GM21576 (cell line): Measurements from ENCODE around the gene LYRM4.
A peak's percentile ranks its signal among the peaks of the same experiment; 100 is the strongest.

Experiments used
- ATAC-seq: cut with Tn5 transposase; IDR thresholded peaks from one replicate; pipeline ENCODE4 v1.9.1; 2021; ENCODE audit warnings: mild to moderate bottlenecking, moderate library complexity; ENCODE audit not compliant: unreplicated experiment

LYRM4 gene

DNA sequence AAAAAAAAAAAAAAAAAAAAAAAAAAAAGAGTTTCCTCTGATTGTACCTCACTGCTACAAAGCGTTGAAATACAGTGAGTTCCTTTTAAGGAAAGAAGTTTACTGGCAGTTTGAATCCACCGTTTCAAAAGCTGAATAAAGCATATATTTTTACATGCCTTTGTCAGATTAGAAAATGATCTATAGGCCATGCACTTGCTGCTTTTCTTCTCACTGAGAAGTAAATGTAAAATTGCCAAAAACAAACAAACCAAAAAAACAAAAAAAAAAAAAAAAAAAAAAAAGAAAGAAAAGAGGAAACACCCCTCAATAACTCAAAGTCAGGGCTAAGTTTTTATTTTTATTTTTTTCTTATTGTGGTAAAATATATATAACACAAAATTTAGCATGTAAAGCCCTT, 81.9 kb downstream of the LYRM4 start:
- no peak for ATAC-seq

DNA sequence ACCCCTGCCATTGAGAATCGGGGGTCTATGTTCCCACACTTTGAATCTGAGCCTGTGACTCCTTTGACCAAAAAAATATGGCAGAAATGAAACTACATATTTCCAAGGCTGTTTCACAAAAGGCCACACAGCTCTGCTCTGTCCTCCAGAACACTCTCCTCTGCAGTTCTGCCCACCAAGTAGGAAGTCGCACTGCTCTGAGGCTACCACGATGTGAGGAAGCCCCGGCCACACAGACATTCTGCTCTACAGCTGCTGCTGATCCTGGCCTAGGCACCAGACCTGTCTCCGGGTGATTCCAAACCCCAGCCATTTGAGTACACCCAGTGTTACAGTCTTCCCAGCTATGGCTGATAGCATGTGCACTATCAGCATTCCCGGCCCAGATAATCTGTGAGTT, 85.1 kb downstream of the LYRM4 start:
- ATAC-seq, result no peak

- no peak for ATAC-seq
These were observed 85.8 kb downstream of the LYRM4 start for GRCh38 chr6:5174756-5175549.

DNA sequence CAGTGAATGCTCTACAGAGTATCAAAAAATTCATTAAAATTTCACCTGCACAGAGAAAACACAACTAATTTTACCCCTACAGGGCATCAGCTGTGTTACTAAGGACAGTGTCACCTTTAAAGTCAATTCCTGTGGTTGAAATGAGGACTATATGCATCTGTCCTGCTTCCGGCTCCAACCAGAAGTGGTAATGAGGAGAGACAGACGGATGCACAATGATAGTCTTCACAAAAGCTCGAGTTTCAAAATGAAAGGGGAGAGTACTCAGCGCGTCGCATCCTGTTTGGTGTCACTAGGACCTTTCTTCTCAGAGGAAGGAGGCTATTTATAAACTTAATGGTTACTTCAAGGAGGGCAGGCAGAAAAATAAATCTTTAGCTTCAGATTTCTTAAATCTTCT, 86.5 kb downstream of the LYRM4 start:
- peak; percentile 94 for ATAC-seq

DNA sequence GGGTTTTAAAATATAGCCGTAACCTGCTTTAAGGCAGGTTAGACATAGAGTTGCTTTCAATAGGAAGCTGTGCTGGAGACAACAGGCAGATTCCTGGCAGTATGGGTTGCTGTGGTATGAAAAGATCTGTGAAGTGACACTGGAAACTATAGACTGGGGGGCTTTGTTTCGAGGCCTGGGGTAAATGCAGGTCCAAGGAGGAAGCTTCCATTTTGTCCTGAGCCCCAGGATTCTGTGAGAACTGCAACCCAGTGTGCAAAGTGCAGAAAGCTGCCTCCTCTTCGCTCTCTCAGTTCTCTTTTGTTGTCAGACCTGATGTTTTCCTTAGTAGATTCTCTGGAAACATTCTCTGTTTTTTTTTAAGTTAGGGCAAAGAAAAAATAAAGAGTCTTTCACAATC, 86.9 kb downstream of the LYRM4 start:
- peak; percentile 19 for ATAC-seq

DNA sequence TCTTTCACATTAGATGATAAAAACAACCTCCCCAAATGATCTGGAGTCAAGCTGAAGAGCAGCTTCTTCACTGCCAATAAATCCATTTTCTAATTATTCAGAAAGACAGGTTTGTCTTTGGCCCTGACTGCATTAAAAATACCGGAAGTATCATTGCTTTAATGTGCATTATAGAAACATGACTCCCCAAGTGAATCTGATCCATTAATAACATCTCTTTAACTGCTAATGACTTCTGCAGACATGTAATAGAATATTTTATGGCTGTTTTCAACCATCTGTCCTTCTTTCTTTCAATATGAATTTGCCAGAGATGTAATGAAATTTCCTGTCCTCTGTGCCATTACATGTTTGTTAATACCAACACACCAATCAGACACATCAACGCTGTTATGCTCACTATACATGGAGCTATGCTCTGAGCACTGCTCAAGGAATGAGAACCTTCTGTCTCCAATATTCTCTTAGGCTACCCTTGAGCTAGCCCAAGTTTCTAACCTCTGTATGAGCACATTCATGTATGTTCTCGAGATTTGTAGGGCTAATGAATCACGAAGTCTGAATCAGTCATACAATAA, 87.8 kb downstream of the LYRM4 start:
- no peak for ATAC-seq

GRCh38 chr6:5172041-5172653, 88.6 kb downstream of the LYRM4 start:
- ATAC-seq, result no peak

DNA sequence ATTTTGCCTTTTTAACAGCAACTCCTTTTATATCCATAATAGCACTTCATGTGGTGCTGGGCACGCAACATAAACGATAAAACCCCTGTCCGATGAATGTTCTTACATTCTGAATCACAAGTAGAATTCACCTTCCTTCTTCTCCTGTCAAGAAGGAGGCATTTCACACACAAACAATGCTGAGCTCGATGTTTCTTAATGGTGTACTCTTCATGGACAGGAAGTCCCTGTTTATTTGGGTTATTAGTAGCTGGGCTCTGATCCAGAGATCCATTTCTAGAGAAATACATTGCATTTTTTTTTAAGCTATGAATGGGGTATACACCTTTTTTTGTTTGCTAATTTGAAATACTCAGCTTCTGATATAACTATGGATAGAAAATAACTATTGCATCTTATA, 93.2 kb downstream of the LYRM4 start:
- no peak for ATAC-seq

- no peak for ATAC-seq
These were observed 96.7 kb downstream of the LYRM4 start for GRCh38 chr6:5164092-5164491.

- no peak for ATAC-seq
These were observed 97.5 kb downstream of the LYRM4 start for GRCh38 chr6:5163247-5163646.

DNA sequence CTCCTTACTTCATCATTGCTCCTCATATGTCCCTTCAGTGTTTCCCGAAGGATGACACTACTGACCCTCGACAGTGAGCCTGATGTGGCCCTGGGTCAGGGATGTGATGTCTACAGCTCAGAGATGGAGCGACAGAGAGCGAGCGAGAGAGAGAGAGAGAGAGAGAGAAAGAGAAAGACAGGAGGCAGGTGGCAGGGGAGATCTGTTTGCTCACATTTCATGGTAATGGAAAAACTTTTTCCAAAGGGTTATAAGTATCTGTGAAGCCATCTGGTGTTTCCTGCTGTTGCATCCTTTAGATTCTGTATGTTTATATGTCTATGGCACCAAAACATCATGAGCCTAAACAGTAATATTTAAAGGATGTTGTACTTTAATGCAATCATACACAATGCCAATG, 98.4 kb downstream of the LYRM4 start:
- no peak for ATAC-seq

DNA sequence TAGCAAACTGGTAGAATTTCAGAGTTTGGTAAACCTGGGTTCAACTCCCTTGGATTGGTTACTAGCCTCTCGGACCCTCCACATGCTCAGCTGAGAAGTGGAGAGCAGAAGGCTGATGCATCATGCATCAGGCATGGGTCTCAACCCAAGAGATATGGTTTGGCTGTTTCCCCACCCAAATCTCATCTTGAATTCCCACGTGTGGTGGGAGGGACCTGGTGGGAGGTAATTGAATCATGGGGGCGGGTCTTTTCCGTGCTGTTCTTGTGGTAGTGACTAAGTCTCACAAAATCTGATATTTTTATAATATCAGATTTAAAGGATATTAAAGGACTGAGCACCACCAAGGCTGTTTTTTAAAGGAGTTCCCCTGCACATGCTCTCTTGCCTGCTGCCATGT, 100.5 kb downstream of the LYRM4 start:
- no peak for ATAC-seq

- no peak for ATAC-seq
These were observed 101.6 kb downstream of the LYRM4 start for GRCh38 chr6:5159162-5159561.

DNA sequence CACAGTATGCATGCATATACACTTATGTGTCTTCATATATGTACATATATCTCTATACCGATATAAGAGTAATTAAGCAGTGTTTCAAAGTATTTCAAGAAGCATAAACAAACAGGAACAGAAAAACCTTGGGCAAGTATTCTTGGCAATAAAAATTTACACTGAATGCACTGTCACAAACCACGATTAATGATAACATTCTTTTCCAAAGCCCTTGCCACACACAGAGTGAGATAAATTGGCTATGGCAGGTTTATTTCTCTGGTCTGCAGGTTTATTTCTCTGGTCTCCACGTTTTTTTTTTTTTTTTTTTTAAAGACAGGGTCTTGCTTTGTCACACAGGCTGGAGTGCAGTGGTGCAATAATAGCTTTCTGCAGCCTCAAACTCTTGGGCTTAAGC, 102.6 kb downstream of the LYRM4 start:
- no peak for ATAC-seq

DNA sequence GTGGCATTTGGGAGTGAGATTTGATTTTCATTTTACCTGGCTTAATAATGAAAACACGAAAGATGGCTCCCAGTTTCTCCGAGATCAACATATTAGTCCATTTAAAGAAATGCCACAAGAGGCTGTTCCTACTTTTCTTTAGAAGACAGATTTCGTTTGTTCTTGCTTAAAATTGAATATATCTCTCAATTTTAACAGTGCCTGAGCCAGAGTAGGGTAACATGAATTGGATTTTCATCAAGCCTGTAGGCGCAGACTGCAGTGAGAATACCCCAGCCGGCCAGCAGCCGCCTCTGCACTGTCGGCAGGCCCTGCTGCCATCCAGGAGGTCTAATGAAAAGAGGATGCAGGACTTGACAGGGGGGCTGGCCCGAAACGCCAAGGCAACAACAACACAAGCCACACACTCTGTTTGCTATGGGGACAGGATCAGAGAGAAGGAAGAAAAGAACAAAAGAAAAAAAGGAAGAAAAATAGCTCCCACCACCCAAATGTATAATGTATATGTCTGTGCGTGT, 103.1 kb downstream of the LYRM4 start:
- no peak for ATAC-seq

GRCh38 chr6:5156627-5157026, 104.1 kb downstream of the LYRM4 start:
- no peak for ATAC-seq

DNA sequence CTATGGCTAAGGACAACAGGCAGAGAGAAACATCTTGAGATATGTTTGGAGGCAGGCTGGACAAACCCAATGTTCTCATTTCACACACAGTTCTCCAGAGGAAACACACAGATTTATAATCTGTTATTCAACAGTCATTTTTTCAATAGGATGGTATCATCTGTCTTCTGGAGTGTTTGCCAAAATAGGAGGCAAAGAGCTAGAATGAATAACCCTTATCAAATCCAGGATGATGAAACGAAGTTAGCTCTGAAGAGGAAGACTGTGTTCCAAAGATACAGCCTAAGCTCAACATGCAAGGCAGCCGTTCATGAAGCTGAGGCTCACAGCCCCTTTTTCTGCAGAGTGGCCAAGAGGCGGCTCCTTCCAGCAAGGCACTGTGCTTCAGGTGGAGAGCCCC, 104.8 kb downstream of the LYRM4 start:
- no peak for ATAC-seq

DNA sequence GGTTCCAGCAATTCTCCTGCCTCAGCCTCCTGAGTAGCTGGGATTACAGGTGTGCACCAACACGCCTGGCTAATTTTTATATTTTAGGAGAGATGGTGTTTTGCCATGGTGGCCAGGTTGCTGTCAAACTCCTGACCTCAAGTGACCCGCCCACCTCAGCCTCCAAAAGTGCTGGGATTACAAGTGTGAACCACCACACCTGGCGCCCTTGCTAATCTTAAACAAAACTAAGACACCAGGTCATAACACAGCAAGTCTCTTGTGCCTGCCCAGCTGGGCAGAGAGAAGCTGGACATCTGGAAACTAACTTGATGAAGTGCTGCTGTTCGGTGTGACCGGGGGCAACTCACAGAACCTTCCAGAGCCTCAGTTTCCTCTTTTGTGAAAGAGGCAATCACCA, 107.6 kb downstream of the LYRM4 start:
- no peak for ATAC-seq

- no peak for ATAC-seq
These were observed 108.3 kb downstream of the LYRM4 start for GRCh38 chr6:5152460-5152859.

DNA sequence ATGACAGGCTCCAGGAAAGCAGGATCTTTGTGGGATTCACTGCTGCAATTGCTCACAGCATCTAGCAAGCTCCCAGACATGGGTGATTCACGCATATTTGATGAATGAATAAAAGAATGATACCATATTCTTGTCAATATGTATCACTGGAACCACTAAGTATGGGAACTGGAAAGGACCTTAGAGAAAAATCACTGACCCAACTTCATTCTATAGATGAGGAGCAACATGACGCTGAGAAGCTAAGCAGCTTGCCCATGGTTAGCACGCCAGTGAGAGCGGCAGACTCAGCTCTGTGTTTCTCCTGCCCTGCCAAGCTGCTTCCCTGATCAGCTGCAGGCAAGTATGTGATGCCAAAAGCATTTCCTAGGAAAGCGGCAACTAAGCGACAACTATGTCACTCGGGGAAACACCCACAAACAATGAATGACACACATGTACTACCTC, 108.8 kb downstream of the LYRM4 start:
- ATAC-seq, result no peak

- ATAC-seq, result no peak
These were observed 109.3 kb downstream of the LYRM4 start for GRCh38 chr6:5151360-5151954.
